NCI-H345 treated with DMSO at 0.1 percent for 48 hours (cell line): ENCODE measurements around the gene ATP5ME.

Experiments used
- DNase-seq: peaks from one replicate; lab custom pipeline; 2025; ENCODE audit not compliant: unreplicated experiment; lab: John Stamatoyannopoulos, UW

ATP5ME gene

GRCh38 chr4:684623-685327 lies 10.7 kb upstream of the ATP5ME start:
- DNase-seq = no peak

GRCh38 chr4:683982-684622 lies 10.0 kb upstream of the ATP5ME start:
- DNase-seq = peak; percentile 20

GRCh38 chr4:683247-683897 lies 9.3 kb upstream of the ATP5ME start:
- DNase-seq = no peak

GRCh38 chr4:682490-683172 lies 8.6 kb upstream of the ATP5ME start:
- DNase-seq = no peak

GRCh38 chr4:681736-682451 lies 7.8 kb upstream of the ATP5ME start:
- DNase-seq = peak; percentile 20

- no peak for DNase-seq
Measured at GRCh38 chr4:680928-681645, 7.0 kb upstream of the ATP5ME start.

GRCh38 chr4:680551-680927 lies 6.5 kb upstream of the ATP5ME start:
- no peak for DNase-seq

- no peak for DNase-seq
Measured at GRCh38 chr4:680091-680490, 6.0 kb upstream of the ATP5ME start.

- no peak for DNase-seq
Measured at GRCh38 chr4:679629-680028, 5.6 kb upstream of the ATP5ME start.

GRCh38 chr4:679104-679481 lies 5.0 kb upstream of the ATP5ME start:
- no peak for DNase-seq

- no peak for DNase-seq
Measured at GRCh38 chr4:678331-679103, 4.4 kb upstream of the ATP5ME start.

- peak; percentile 15 for DNase-seq
Measured at GRCh38 chr4:677431-678293, 3.6 kb upstream of the ATP5ME start.

GRCh38 chr4:676871-677235 lies 2.8 kb upstream of the ATP5ME start:
- DNase-seq = no peak

GRCh38 chr4:675980-676870 lies 2.1 kb upstream of the ATP5ME start:
- DNase-seq = no peak

GRCh38 chr4:675036-675882 lies 1.2 kb upstream of the ATP5ME start:
- no peak for DNase-seq

GRCh38 chr4:673349-674091 lies 556 bp downstream of the ATP5ME start:
- no peak for DNase-seq
